SK-N-MC (cell line): ENCODE results near the gene ZNF365.

ENCODE experiments used
- EZH2 ChIP-seq: fragments of 200-600 bp; sonication (generic); IDR thresholded peaks from one replicate; pipeline ENCODE4 v1.6.1; 2017; ENCODE audit warnings: antibody characterized with exemption
- FOXP2 ChIP-seq: optimal IDR thresholded peaks from 2 replicates; pipeline ENCODE3; 2011; ENCODE audit warnings: mild to moderate bottlenecking, moderate library complexity; ENCODE audit not compliant: insufficient read depth; ENCODE audit errors: extremely low read length, control extremely low read depth
- POLR2AphosphoS5 ChIP-seq: IDR thresholded peaks from 2 replicates; pipeline ENCODE4 v1.6.1; 2012; ENCODE audit warnings: mild to moderate bottlenecking, low read depth, low read length, borderline replicate concordance

DNA sequence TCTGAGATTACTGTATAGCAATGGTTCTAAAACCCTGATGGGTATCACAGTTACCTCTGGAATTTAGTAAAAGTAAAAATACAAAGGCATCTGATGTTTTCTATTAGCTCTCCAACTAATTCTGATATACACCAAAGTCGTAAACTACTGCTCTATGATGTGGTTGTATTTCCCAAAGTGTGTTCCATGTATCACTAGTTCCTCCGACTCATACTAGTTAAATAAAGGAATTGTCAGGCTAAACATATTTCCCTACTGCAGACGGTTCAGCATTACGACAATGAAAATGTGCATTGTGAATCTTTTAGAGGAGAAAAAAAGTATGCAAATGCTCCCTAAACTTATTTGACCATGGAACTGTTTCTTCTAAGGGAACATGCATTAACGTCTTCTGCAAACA lies 38.9 kb downstream of the ZNF365 start:
- TF ChIP-seq POLR2AphosphoS5 = no peak
- no peak for TF ChIP-seq EZH2
- TF ChIP-seq FOXP2 = no peak
